ENCODE measurements around the gene MYO16. TPM values are rescaled to one million over a fixed set of nuclear protein-coding genes. Genes with fewer than 3 reads are reported as not detected.

MYO16 gene
- polyA plus RNA-seq, 1 donor from 2014 or later: 2.5 TPM

GRCh38 chr13:108947551-108948030, 318.2 kb downstream of the MYO16 start:
- no peak overlapping the region for H2AFZ ChIP-seq (ENCODE audit: low read depth, low read length)
- no peaks in the 10 kb centered on the region for H3K79me2 ChIP-seq (replicated peaks; ENCODE audit: insufficient read depth, low read length)
- no peaks in the 10 kb centered on the region for H3K9me2 ChIP-seq (ENCODE audit: insufficient read depth, low read length)
- no peak overlapping the region for H3K4me3 ChIP-seq (ENCODE audit: low read length)
- no peaks in the 10 kb centered on the region for H3K27me3 ChIP-seq (ENCODE audit: insufficient read depth, low read depth, low read length)
- H3K9ac ChIP-seq (ENCODE audit: low read length): no peak overlapping the region
- H4K20me1 ChIP-seq (ENCODE audit: insufficient read depth): no peaks in the 10 kb centered on the region
- no peaks in the 10 kb centered on the region for H3F3A ChIP-seq (ENCODE audit: insufficient read depth, low read length, poor library complexity, severe bottlenecking)
- H3K36me3 ChIP-seq (ENCODE audit: insufficient read depth, low read length): no peaks in the 10 kb centered on the region
- H3K27ac ChIP-seq (ENCODE audit: low read length): no peak overlapping the region
- TF ChIP-seq SMC3 (conservative IDR thresholded peaks at IDR 0.05; ENCODE audit: poor library complexity): no peak
- no peak for TF ChIP-seq POLR2AphosphoS5 (IDR thresholded peaks at IDR 0.05)
- no peak for TF ChIP-seq MXI1 (conservative IDR thresholded peaks at IDR 0.05; ENCODE audit: poor library complexity, severe bottlenecking)
- no peak for TF ChIP-seq EP300 (conservative IDR thresholded peaks at IDR 0.05; ENCODE audit: poor library complexity, severe bottlenecking)
- no peak for TF ChIP-seq RAD21 (conservative IDR thresholded peaks at IDR 0.05)
- no peak for TF ChIP-seq EZH2 (IDR thresholded peaks at IDR 0.05; ENCODE audit: borderline replicate concordance, insufficient read depth, low read length, poor library complexity, severe bottlenecking)
- no peak for TF ChIP-seq TAF1 (IDR thresholded peaks at IDR 0.05; ENCODE audit: low read depth)
- TF ChIP-seq, protein P1, sequence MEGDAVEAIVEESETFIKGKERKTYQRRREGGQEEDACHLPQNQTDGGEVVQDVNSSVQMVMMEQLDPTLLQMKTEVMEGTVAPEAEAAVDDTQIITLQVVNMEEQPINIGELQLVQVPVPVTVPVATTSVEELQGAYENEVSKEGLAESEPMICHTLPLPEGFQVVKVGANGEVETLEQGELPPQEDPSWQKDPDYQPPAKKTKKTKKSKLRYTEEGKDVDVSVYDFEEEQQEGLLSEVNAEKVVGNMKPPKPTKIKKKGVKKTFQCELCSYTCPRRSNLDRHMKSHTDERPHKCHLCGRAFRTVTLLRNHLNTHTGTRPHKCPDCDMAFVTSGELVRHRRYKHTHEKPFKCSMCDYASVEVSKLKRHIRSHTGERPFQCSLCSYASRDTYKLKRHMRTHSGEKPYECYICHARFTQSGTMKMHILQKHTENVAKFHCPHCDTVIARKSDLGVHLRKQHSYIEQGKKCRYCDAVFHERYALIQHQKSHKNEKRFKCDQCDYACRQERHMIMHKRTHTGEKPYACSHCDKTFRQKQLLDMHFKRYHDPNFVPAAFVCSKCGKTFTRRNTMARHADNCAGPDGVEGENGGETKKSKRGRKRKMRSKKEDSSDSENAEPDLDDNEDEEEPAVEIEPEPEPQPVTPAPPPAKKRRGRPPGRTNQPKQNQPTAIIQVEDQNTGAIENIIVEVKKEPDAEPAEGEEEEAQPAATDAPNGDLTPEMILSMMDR (IDR thresholded peaks at IDR 0.05; ENCODE audit: poor library complexity, severe bottlenecking): no peak
- TF ChIP-seq, protein P2, sequence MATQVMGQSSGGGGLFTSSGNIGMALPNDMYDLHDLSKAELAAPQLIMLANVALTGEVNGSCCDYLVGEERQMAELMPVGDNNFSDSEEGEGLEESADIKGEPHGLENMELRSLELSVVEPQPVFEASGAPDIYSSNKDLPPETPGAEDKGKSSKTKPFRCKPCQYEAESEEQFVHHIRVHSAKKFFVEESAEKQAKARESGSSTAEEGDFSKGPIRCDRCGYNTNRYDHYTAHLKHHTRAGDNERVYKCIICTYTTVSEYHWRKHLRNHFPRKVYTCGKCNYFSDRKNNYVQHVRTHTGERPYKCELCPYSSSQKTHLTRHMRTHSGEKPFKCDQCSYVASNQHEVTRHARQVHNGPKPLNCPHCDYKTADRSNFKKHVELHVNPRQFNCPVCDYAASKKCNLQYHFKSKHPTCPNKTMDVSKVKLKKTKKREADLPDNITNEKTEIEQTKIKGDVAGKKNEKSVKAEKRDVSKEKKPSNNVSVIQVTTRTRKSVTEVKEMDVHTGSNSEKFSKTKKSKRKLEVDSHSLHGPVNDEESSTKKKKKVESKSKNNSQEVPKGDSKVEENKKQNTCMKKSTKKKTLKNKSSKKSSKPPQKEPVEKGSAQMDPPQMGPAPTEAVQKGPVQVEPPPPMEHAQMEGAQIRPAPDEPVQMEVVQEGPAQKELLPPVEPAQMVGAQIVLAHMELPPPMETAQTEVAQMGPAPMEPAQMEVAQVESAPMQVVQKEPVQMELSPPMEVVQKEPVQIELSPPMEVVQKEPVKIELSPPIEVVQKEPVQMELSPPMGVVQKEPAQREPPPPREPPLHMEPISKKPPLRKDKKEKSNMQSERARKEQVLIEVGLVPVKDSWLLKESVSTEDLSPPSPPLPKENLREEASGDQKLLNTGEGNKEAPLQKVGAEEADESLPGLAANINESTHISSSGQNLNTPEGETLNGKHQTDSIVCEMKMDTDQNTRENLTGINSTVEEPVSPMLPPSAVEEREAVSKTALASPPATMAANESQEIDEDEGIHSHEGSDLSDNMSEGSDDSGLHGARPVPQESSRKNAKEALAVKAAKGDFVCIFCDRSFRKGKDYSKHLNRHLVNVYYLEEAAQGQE (IDR thresholded peaks at IDR 0.05; ENCODE audit: borderline replicate concordance): no peak
- H3K9me3 ChIP-seq (ENCODE audit: low read length): no peaks in the 10 kb centered on the region
- H3K4me2 ChIP-seq (ENCODE audit: low read length): no peak overlapping the region

DNA sequence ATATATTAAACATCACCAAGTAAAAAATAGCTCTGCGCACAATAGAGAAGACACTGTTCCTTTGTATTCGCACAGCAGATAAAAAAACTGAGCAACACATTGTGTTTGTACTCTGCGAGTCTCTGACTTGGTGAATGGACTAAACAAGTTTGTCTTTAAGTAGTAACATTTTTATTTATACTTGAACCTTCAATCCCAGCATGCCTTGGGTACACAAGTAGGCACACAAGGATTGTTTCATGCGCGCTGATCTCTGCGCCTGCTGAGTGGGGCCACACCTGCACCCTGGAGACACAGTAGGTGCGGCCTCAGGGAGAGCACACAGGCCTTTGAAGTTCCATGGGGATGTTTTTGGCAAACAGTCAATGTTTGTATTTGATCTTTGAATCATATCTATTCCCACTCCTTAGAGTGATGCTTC, 318.9 kb downstream of the MYO16 start:
- Histone ChIP-seq H4K20me1 (ENCODE audit: insufficient read depth) (no peaks in the 10 kb centered on the region), H3K9me3 (ENCODE audit: low read length) (no peaks in the 10 kb centered on the region), H3K27me3 (ENCODE audit: insufficient read depth, low read depth, low read length) (no peaks in the 10 kb centered on the region), H3K9ac (ENCODE audit: low read length) (no peak overlapping the region), H3K9me2 (ENCODE audit: insufficient read depth, low read length) (no peaks in the 10 kb centered on the region), H3K27ac (ENCODE audit: low read length) (no peak overlapping the region), H3F3A (ENCODE audit: insufficient read depth, low read length, poor library complexity, severe bottlenecking) (no peaks in the 10 kb centered on the region), H3K4me2 (ENCODE audit: low read length) (no peak overlapping the region), H3K4me3 (ENCODE audit: low read length) (no peak overlapping the region), H3K36me3 (ENCODE audit: insufficient read depth, low read length) (no peaks in the 10 kb centered on the region), H3K79me2 (replicated peaks; ENCODE audit: insufficient read depth, low read length) (no peaks in the 10 kb centered on the region), H2AFZ (ENCODE audit: low read depth, low read length) (no peak overlapping the region)
- TF ChIP-seq POLR2AphosphoS5 (IDR thresholded peaks at IDR 0.05): no peak
- TF ChIP-seq, protein P2 (IDR thresholded peaks at IDR 0.05; ENCODE audit: borderline replicate concordance): no peak

Data from neural cell (in vitro differentiated cells).